GM19239 (cell line): ENCODE measurements around the gene SAMD4A.

Experiments used
- DNase-seq: peaks from one replicate; pipeline ENCODE4 v3.0.0; 2011; ENCODE audit warnings: low spot score; ENCODE audit not compliant: insufficient read length
- FAIRE-seq: peaks from 2 replicates; lab custom pipeline; 2011; peaks lifted over from hg19 to GRCh38; lab: Jason Lieb, UNC

SAMD4A gene

DNA sequence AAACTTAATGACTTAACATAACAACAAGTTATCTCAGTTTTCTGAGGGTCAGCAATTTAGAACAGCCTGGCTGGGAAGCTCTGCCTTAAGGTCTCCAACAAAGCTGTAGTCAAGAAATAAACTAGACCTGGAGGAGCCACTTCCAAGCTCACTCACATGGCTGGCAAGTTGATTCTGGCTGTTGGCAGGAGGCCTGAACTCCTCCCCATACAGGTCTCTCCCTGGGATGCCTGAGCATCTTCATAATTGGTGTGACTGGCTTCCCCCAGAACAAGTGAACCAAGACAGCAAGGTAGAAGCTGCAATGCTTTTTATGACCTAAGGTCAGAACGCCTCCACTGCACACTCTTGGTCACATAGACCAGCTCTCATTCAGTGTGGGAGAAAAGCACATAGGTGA is 128.3 kb downstream of the SAMD4A start:
- DNase-seq = no peak
- FAIRE-seq = no peak

DNA sequence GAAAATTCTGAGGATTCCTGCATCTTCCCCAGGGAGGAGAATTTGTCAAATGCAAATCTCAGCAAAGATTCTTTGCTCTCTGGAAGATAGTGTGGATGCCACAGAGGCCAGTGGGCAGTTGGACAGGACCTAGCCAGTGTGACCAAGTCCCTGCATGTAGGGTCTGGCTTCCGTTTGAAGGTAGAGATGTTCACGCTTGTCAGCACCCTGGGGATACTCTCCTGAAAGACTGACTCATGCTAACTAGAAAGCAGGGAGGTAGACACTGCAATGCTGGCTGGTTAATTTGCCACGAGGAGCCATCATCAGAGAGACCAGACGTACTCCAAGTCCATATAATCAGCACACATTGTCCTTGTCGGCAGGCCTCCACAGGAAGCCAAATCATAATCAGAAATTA is 130.1 kb downstream of the SAMD4A start:
- DNase-seq = no peak
- no peak for FAIRE-seq

DNA sequence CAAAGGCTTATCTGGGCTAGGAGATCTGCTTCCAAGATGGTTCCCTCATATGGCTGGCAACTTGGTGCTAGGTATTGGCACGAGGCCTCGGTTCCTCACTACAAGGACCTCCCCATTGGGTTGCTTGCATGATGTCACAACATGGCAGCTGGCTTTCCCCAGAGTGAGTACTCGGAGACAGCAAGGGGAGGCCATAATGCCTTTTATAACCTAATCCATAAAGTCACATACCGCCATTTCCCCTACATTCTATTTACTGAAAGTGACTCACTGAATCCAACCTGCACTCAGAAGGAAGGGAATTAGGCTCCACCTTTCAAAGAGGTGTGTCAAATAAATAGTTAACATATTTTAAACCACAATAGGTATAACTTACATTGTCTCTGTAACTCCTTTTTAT is 130.9 kb downstream of the SAMD4A start:
- FAIRE-seq = no peak
- DNase-seq = no peak

DNA sequence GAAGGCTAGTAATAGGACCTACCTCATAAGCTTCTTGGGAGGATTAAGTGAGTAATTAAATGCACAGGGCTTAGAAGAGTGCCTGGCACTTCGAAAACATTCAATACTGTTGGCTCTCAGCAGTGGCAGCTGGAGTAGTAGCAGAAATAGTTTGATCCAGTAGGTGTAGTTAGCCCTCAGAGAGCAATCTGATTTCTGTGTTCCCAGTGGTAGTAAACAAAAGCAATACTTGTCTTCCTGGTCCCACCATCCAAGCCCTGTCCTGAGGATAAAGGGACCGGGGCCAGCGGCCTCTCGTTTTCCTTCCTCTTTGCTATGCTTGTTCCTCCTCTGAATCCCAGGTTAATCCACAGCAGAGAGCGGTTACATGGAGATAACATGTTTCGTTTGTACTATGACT is 131.6 kb downstream of the SAMD4A start:
- FAIRE-seq = no peak

DNA sequence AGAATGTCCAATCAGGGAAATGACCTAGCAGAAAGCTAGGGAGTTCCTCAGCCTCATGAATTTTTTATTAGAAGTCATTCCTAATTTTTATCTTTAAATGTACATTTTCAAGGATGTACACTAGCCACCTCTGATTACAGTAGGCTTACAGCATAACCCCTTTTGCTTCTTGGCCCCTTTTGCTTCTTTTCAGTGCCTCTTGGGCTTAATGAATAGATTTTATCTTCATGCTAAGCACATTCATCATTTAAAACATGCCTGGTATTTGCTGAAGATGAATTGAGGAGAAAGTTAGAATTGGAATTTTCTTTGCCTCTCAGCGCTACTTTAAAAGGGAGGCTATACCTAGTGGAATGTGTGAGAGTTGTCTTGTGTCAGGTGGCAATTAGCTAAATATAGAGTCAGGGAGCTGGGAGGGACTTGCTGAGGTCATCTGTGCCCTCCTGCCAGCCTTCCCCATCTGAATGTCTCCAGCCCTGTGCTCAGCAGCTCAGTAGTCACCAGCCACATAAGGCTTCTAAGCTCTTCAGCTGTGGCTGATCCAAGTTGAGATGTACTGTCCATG is 132.1 kb downstream of the SAMD4A start:
- DNase-seq (no peak), FAIRE-seq (peak; percentile 39)

More for the DNA sequence above, 131.6 kb downstream of the SAMD4A start:
- no peak for DNase-seq

DNA sequence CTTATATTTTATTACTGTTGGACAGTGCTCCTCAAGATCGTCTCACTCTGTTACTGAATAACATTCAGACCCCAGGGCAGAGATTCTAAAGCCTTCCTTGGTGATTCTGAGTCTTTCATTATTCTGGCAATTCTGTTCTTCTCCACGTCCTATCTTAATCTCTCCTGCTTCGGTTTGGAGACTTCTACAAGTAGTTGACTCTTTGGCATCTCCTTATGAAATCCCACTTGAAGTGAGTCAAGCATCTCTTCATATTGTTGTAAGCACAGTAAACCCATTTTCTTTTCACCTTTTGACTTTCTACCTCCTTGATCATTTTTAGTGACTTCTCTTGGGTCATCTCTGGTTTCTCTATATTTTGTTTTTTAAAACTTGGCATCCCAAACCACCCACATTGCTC is 132.8 kb downstream of the SAMD4A start:
- FAIRE-seq = no peak
- no peak for DNase-seq

DNA sequence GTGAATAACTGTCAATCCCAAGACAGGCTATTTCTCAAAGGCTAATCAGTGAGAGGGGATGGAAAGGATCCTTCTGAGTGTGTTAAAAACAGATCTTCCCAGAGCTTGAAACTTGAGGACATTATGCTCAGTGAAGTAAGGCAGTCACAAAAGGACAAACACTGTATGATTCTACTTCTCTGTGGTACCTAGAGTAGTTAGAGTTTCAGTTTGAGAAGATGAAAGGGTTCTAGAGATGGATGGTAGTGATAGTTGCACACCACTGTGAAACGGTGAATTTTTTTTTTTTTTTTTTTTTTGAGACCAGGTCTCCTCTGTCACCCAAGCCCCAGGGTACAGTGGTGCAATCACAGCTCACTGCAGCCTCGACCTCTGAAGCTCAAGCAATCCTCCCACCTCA is 133.8 kb downstream of the SAMD4A start:
- FAIRE-seq (no peak), DNase-seq (no peak)

DNA sequence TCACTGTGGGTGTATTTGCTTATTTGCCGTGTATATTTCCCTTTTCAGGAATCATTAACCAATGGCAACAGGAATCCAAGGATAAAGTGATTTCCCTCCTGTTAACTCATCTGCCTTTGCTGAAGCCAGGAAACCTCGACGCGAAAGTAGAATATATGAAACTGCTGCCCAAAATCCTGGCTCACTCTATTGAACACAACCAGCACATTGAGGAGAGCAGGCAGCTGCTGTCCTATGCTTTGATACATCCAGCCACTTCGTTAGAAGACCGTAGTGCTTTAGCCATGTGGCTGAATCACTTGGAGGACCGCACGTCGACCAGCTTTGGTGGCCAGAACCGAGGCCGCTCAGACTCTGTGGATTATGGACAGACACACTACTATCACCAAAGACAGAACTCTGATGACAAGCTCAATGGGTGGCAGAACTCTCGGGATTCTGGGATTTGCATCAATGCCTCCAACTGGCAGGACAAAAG is 135.1 kb downstream of the SAMD4A start:
- FAIRE-seq (no peak), DNase-seq (no peak)

DNA sequence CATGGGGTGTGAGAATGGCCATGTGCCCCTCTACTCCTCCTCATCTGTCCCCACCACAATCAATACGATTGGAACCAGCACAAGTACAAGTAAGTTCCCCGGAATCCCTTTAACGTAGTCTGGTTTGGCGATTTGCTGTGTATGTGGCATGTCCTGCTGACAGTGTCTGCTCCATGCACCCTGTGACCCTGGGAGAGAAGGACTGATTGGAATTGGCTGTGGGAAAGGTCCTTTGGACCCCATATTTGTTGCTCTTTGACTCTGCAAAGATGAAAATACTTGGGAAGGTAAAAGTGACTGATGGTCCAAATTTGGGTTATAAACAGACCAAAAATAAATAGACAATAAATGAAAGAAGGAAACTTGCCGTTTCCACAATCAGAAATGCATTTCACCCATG is 135.6 kb downstream of the SAMD4A start:
- FAIRE-seq = no peak
- DNase-seq = no peak

DNA sequence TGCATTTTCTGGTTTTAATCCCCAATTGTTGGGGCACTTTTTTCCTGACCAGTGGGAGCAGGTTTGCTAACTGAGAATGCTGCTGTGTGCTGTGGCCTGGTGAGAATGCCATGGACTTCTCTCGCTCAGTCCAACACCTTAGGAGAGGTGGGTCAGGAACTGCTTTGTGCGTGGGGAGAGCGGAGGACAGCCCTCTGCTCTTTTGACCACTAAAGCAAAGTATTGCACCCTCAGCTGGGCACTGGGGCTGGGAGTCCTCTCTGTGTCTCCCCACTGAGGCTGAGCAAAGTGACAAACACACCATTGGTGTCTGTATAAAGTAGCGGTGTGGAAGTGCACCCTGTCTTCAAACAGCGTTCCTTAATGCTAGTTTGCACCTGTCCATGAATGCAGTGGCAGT is 136.2 kb downstream of the SAMD4A start:
- FAIRE-seq (no peak), DNase-seq (no peak)

DNA sequence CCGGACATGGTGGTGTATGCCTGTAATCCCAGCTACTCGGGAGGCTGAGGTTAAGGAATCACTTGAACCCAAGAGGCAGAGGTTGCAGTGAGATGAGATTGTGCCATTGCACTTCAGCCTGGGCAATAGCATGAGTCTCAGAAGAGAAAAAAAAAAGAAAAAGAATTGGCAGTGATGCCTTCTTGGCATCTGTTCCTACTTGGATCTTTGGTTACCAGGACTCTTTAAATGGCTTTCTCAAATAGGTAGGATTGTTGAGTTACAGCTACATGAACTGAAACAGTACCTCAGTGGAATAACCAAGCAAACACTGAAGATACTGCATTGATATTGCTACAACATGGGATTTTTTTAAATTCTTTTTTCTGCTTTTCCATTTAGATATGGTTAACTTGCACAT is 136.8 kb downstream of the SAMD4A start:
- FAIRE-seq = no peak
- no peak for DNase-seq

DNA sequence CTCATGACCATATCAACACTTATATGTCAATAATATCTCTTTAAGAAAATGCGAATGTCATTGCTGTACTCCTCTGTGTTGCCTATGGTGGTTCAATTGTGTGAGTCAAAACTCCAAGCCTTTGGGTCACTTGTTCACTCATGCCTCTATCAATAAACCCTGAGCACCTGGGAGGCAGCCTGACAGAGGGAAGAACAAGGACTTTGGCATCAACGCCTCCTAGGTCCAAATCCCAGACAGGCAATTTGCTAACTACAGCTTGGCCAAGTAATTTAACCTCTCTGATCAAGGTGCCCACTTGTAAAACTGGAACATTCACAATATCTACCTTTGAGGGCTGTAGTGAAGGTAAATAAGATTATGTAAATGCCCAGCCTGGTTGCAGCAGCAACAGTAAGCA is 137.8 kb downstream of the SAMD4A start:
- FAIRE-seq = no peak
- no peak for DNase-seq

DNA sequence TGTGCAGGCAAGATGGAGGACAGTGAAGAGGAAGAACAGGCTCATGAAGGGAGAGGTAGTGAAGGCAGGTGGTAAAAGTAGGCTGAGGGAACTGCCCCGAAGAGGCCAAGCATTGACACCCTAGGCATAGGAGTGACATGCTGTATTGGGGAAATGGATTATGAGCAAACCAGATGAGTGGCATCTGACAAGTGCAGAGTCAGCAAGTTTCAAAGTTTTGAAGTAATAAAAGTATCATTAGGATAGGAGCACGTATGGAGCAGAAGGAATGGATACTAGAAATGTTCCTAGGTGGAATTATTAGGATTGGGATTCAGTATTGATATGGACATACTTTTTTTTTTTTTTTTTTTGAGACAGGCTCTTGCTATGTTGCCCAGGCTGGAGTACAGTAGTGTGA is 139.8 kb downstream of the SAMD4A start:
- FAIRE-seq = no peak
- no peak for DNase-seq

DNA sequence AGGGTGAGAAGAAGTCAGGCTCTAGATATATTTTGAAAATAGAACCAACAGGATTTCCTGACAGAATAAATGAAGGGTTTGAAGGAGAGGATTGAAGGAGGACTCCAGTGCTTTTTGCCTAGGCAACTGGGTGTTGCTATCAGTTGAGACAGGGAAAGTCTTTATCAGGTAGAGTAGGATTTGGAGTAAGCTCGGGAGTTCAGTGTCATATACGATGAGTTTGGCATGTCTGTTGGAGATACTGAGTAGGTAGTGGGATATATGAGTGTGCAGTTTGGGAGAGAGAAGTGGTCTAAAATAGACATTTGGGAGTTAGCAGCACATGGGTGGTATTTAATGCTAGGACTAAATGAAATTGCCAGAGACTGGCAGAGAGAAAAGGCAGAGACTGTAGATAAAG is 141.2 kb downstream of the SAMD4A start:
- DNase-seq (no peak), FAIRE-seq (no peak)

DNA sequence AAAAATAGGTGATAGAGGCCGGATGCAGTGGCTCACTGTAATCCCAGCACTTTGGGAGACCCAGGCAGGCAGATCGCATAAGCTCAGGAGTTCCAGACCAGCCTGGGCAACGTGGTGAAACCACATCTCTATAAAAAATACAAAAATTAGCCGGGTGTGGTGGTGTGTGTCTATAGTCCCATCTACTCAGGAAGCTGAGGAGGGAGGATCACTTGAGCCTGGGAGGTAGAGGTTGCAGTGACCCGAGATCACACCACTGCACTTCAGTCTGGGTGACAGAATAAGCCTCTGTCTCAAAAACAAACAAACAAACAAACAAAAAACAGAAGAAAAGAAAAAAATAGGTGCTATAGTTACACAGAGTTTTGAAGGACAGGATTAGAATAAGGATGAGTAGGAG is 142.1 kb downstream of the SAMD4A start:
- FAIRE-seq (no peak), DNase-seq (no peak)

DNA sequence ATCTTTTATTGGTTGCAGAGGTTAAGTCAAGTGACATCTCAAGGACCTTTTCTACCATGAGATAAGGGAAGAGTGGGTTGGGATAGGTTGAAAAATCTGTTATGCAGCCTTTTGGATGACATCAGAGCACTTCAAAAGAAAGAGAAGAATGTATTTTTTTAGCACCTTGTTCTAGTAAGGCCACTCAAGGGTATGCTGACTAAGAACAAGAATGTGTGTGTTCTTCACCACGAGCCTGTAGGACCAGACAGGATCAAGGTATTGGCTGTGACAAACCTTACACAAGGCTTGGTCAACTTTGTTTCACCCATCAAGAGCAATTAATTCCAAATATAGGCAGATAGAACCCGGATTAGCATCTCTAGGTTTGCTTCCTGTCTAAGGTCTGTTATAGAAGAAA is 142.5 kb downstream of the SAMD4A start:
- FAIRE-seq (peak; percentile 40), DNase-seq (no peak)

DNA sequence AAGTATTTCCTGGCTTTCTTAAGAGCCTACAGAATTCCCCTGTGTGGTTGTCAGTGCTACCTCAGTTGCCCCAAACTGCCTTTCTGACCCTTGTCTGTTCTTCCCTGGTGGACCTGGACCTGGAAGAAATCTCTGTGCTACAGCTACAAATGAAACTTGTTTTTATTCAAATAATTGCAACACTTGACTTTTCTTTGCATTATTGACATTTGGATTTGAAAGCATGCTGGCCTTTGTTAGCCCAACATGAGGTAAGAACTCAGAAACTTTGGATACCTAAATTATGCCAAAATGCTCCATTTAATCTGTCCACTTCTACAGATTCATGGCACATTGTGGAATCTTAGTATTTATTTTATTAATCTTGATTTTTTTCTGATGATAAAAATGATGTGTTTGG is 142.9 kb downstream of the SAMD4A start:
- FAIRE-seq = peak; percentile 35

DNA sequence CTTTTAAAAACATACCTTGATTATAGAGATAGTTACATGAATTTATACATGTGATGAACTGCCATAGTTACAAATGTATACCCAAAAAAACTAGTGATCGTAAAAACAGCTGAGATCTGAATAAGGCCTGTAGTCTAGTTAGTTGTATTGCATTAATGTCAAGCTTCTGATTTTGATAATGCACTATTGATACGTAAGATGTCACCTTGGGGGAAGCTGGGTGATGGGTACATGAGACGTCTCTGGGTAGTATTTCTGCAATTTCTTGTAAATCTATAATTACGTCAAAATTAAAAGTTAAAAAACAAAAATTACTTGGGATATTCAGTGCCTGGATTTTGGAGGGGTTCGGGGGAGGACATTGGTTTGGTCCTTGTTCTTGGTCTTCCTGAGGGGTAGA is 144.4 kb downstream of the SAMD4A start:
- DNase-seq = no peak
- no peak for FAIRE-seq

More for the DNA sequence above, 142.9 kb downstream of the SAMD4A start:
- no peak for DNase-seq

DNA sequence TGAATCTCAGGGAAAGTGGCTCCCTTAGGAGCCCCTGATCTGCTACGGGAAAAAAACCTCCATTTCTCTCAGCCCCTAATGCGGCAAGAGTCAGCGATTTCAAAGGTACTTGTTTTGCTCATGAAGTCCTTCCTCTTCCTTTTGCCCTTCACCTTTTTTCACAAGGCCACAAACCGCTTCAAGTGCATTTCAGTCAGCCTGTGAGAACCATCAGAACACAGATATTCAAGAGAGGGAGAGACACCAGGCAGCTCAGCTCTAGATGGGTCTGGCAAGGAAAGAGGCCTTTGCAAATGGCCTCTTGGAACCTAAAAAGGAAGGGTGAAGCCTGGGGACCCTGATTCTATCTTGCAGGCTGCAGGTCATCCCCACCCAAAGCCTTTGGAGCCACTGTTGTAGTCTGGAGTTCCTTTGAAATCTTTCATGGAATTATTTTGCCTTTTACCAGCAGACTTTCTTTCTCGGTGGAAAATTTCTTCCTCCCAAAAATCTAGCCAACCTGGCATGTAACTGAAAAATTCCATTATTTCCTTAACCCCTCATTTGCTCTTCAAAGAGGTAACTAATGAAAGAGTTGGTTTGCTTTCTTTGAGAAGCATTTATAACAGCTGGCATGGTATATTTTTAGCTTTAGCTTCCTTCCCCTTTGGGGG is 145.0 kb downstream of the SAMD4A start:
- FAIRE-seq = no peak
- no peak for DNase-seq

DNA sequence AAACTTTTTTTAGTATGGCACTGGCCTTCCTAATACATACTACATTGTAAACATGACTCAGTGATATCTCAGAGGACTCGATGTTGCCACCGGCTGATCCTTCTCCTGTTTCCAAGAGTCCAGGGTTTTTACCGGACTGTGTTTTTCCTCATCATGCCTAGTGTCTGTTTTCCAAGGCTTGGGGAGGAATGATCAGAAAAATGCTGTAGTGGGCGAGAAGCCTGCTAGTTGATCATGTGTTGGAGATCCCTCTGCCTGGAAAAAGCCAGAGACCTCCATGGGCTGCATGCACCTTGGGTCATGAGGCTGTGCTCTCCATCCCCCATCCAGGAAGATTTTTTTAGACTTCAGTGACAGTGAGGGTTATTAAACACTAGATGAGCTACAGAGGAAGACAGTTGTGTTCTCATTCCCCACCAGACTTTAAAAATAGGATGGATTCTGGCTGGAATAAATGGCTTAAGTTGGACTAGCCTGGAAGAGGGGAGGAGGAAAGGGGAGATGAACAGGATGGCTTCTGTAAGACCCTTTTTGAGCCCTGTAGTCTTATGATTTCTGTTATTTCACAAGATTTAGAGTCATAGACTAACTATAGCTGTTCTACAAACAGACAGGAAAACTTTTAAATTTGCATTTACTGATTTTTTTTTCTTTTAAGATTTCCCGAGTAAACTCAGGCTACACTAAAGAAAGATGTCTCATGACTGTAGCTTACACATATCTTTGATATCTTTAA is 145.7 kb downstream of the SAMD4A start:
- DNase-seq (no peak), FAIRE-seq (no peak)

DNA sequence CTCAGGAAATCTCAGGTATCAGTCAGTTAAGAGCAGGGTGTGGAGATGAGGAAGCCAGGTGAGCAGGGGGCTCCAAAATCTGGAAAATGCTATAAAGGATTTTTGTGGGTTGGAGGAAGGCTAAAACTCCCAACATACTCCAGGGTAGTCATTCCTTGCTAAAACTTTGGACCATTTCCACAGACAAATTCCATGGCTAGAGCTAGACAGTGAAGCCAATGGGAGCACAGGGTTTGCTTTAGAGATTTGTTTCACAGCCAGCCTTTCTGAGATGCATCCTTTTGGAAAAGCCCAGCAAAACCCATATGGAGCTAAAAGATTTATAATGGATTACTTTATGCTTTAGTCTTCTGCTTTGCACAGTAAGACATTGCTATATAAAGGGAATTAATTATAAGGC is 146.5 kb downstream of the SAMD4A start:
- no peak for FAIRE-seq

DNA sequence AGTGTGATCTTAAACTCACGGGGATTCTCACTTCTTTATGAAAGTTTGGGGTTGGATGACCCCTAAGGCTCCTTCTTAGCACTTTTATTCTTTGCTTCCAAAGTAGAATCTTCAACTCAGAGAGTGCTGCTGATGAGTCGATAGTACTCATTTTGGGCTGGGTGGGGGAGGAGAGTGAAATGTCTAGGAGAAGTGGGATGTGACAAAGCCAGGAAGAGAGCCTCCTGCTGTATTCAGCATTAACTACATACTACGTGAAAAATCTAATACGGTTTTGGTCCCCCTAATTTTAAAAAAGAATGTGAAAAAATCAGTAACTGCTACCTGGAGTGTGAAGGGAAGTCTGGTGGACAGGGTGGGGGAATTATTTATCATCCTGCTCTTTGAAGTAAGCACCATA is 148.3 kb downstream of the SAMD4A start:
- DNase-seq (no peak), FAIRE-seq (no peak)

More for the DNA sequence above, 146.5 kb downstream of the SAMD4A start:
- no peak for DNase-seq
